Hepatocyte (in vitro differentiated cells): ENCODE measurements around the gene PRKAB1.

ENCODE experiments used
- CTCF ChIP-seq: fragments of 200-600 bp; sonication (generic); IDR thresholded peaks from 2 replicates; pipeline ENCODE4 v1.5.1; 2016; ENCODE audit warnings: antibody characterized with exemption, mild to moderate bottlenecking; ENCODE audit not compliant: poor library complexity
- EZH2 ChIP-seq: fragments of 200-600 bp; sonication (generic); IDR thresholded peaks from 2 replicates; pipeline ENCODE4 v1.6.1; 2016; ENCODE audit warnings: antibody characterized with exemption, mild to moderate bottlenecking, borderline replicate concordance

- no peak for TF ChIP-seq CTCF
- no peak for TF ChIP-seq EZH2
Observed at GRCh38 chr12:119704065-119704747, 36.3 kb downstream of the PRKAB1 start.
